Osteoblast (primary cell): ENCODE measurements around the gene PLEKHG5. TPM values are rescaled to one million over a fixed set of nuclear protein-coding genes. Genes with fewer than 3 reads are reported as not detected.

Experiments used
- DNase-seq: peaks from one replicate; pipeline ENCODE4 v3.0.0; 2011; ENCODE audit warnings: low spot score, mixed read lengths; ENCODE audit not compliant: insufficient read length; ENCODE audit errors: missing footprints
- H2AFZ ChIP-seq: 2 replicates; pipeline ENCODE4 v1.6.0; 2011; ENCODE audit warnings: mild to moderate bottlenecking, low read length
- H3K27ac ChIP-seq: 2 replicates; pipeline ENCODE4 v1.5.1; 2011; ENCODE audit warnings: mild to moderate bottlenecking, low read depth, low read length, moderate library complexity
- H3K27me3 ChIP-seq: 2 replicates; pipeline ENCODE4 v1.6.0; 2012; ENCODE audit warnings: mild to moderate bottlenecking, control low read depth, inconsistent platforms, low read length, moderate library complexity; ENCODE audit not compliant: insufficient read depth
- H3K36me3 ChIP-seq: 2 replicates; pipeline ENCODE4 v1.5.1; 2011; ENCODE audit warnings: mild to moderate bottlenecking, low read length, control low read depth, moderate library complexity; ENCODE audit not compliant: insufficient read depth
- H3K4me1 ChIP-seq: 2 replicates; pipeline ENCODE4 v1.5.1; 2011; ENCODE audit warnings: mild to moderate bottlenecking, low read length, control low read depth, moderate library complexity; ENCODE audit not compliant: insufficient read depth
- H3K4me2 ChIP-seq: 2 replicates; pipeline ENCODE4 v1.6.0; 2011; ENCODE audit warnings: mild to moderate bottlenecking, low read length; ENCODE audit not compliant: insufficient read depth
- H3K4me3 ChIP-seq: fragments of 200-600 bp; sonication (generic); 3 replicates; pipeline ENCODE4 v1.5.1; 2012; ENCODE audit warnings: mild to moderate bottlenecking, low read length, inconsistent platforms; ENCODE audit not compliant: insufficient read depth
- H3K79me2 ChIP-seq: 2 replicates; pipeline ENCODE4 v1.6.0; 2012; ENCODE audit warnings: mild to moderate bottlenecking, low read length, control low read depth, inconsistent platforms; ENCODE audit not compliant: insufficient read depth
- H3K9me3 ChIP-seq: 2 replicates; pipeline ENCODE4 v1.5.1; 2011; ENCODE audit warnings: low read depth, low read length, control low read depth
- H4K20me1 ChIP-seq: 2 replicates; pipeline ENCODE4 v1.6.0; 2012; ENCODE audit warnings: mild to moderate bottlenecking, low read length, control low read depth; ENCODE audit not compliant: insufficient read depth
- CTCF ChIP-seq: IDR thresholded peaks from 2 replicates; pipeline ENCODE4 v1.5.1; 2011; ENCODE audit warnings: mild to moderate bottlenecking, low read depth, low read length, moderate library complexity; ENCODE audit errors: extremely low read depth
- total RNA-seq: library from RNA; depleted of rRNA; stranded (reverse); fragments of >200 nt; gene quantifications from 2 replicates; pipeline ENCODE4 v1.2.3, GENCODE V29; 2012

The PLEKHG5 gene
- 11.2 and 13.3 TPM in 2 replicates for total RNA-seq

GRCh38 chr1:6491480-6491962 lies at the start of gene PLEKHG5:
PLEKHG5 (minus strand) TSS chr1:6491667; CDS start chr1:6477571, 14,096 bp downstream.
- Histone ChIP-seq H2AFZ (peak within 1 kb of the TSS; percentile 80), H3K9me3 (no peaks in the 10 kb centered on the region), H4K20me1 (peaks cover 17% of the 10 kb centered on the region), H3K27ac (peak within 1 kb of the TSS; percentile 70), H3K27me3 (no peaks in the 10 kb centered on the region), H3K36me3 (no peaks in the 10 kb centered on the region), H3K4me1 (peaks cover 34% of the 10 kb centered on the region), H3K4me2 (peak within 1 kb of the TSS; percentile 97), H3K79me2 (peaks cover 3% of the 10 kb centered on the region), H3K4me3 (peak within 1 kb of the TSS; percentile 92)
- no peak for TF ChIP-seq CTCF
- peak; percentile 94 for DNase-seq

- no peaks in the 10 kb centered on the region for H3K9me3 ChIP-seq
- no peaks in the 10 kb centered on the region for H3K27me3 ChIP-seq
- H3K4me3 ChIP-seq = no peak overlapping the region
- H3K4me1 ChIP-seq = peaks cover 7% of the 10 kb centered on the region
- H4K20me1 ChIP-seq = peaks cover 7% of the 10 kb centered on the region
- peak; percentile 62 for DNase-seq
- TF ChIP-seq CTCF = no peak
- no peak overlapping the region for H2AFZ ChIP-seq
- peaks cover 27% of the 10 kb centered on the region for H3K36me3 ChIP-seq
- H3K4me2 ChIP-seq = peak overlapping the region; percentile 62
- peak overlapping the region; percentile 44 for H3K27ac ChIP-seq
- H3K79me2 ChIP-seq = peaks cover 8% of the 10 kb centered on the region
Observed at GRCh38 chr1:6538956-6539355, 47.5 kb upstream of the PLEKHG5 start.

- Histone ChIP-seq H3K27ac (no peak overlapping the region), H3K4me2 (no peak overlapping the region), H3K36me3 (peaks cover 41% of the 10 kb centered on the region), H2AFZ (no peak overlapping the region), H3K79me2 (peaks cover 8% of the 10 kb centered on the region), H4K20me1 (peaks cover 7% of the 10 kb centered on the region), H3K4me3 (no peak overlapping the region), H3K27me3 (no peaks in the 10 kb centered on the region), H3K9me3 (no peaks in the 10 kb centered on the region), H3K4me1 (peaks cover 7% of the 10 kb centered on the region)
- DNase-seq = no peak
- no peak for TF ChIP-seq CTCF
Observed at GRCh38 chr1:6536291-6536690, 44.8 kb upstream of the PLEKHG5 start.

- Histone ChIP-seq H3K4me1 (peaks cover 7% of the 10 kb centered on the region), H2AFZ (no peak overlapping the region), H3K4me3 (no peak overlapping the region), H4K20me1 (peaks cover 7% of the 10 kb centered on the region), H3K36me3 (peaks cover 45% of the 10 kb centered on the region), H3K4me2 (no peak overlapping the region), H3K79me2 (peaks cover 8% of the 10 kb centered on the region), H3K27ac (no peak overlapping the region), H3K27me3 (no peaks in the 10 kb centered on the region), H3K9me3 (no peaks in the 10 kb centered on the region)
- no peak for DNase-seq
- TF ChIP-seq CTCF = no peak
Observed at GRCh38 chr1:6535214-6535613, 43.7 kb upstream of the PLEKHG5 start.
